ES-I3 (cell line): ENCODE results near the gene TOR4A.

Experiments used
- H3K36me3 ChIP-seq: 2 replicates; pipeline ENCODE4 v1.6.1; 2013; ENCODE audit warnings: mild to moderate bottlenecking, low read length, control low read depth, moderate library complexity; ENCODE audit not compliant: insufficient read depth
- H3K4me1 ChIP-seq: 2 replicates; pipeline ENCODE4 v1.6.1; 2013; ENCODE audit warnings: mild to moderate bottlenecking, control low read depth, low read length; ENCODE audit not compliant: insufficient read depth
- H3K9ac ChIP-seq: 2 replicates; pipeline ENCODE4 v1.6.1; 2013; ENCODE audit warnings: low read depth, mild to moderate bottlenecking, low read length, moderate library complexity
- H3K9me3 ChIP-seq: 2 replicates; pipeline ENCODE4 v1.6.1; 2013; ENCODE audit warnings: mild to moderate bottlenecking, low read length, moderate library complexity; ENCODE audit not compliant: control insufficient read depth, insufficient read depth

Gene TOR4A

GRCh38 chr9:137297966-137298365, 20.4 kb downstream of the TOR4A start:
- Histone ChIP-seq H3K9me3 (peaks cover 8% of the 10 kb centered on the region; the same call in 1 of the 2 replicates), H3K36me3 (no peaks in the 10 kb centered on the region), H3K9ac (no peak overlapping the region), H3K4me1 (peaks cover 22% of the 10 kb centered on the region)

- Histone ChIP-seq H3K4me1 (peaks cover 22% of the 10 kb centered on the region), H3K9ac (peak overlapping the region; percentile 76; the same call in 1 of the 2 replicates), H3K9me3 (peaks cover 8% of the 10 kb centered on the region; the same call in 1 of the 2 replicates), H3K36me3 (no peaks in the 10 kb centered on the region)
Measured at GRCh38 chr9:137298401-137299202, 21.1 kb downstream of the TOR4A start.

- Histone ChIP-seq H3K9ac (peak overlapping the region; percentile 76; the same call in 1 of the 2 replicates), H3K36me3 (no peaks in the 10 kb centered on the region), H3K9me3 (peaks cover 4% of the 10 kb centered on the region; the same call in 1 of the 2 replicates), H3K4me1 (peaks cover 22% of the 10 kb centered on the region)
Measured at GRCh38 chr9:137299203-137299565, 21.7 kb downstream of the TOR4A start.

GRCh38 chr9:137299938-137300337, 22.4 kb downstream of the TOR4A start:
- peak overlapping the region; percentile 76; the same call in 1 of the 2 replicates for H3K9ac ChIP-seq
- no peaks in the 10 kb centered on the region for H3K36me3 ChIP-seq

GRCh38 chr9:137300567-137301080, 23.1 kb downstream of the TOR4A start:
- Histone ChIP-seq H3K4me1 (peaks cover 26% of the 10 kb centered on the region), H3K36me3 (no peaks in the 10 kb centered on the region), H3K9me3 (no peaks in the 10 kb centered on the region), H3K9ac (peak overlapping the region; percentile 76)

More at GRCh38 chr9:137299938-137300337, 22.4 kb downstream of the TOR4A start:
- no peaks in the 10 kb centered on the region for H3K9me3 ChIP-seq
- H3K4me1 ChIP-seq, result peaks cover 22% of the 10 kb centered on the region

- Histone ChIP-seq H3K36me3 (no peaks in the 10 kb centered on the region), H3K9me3 (no peaks in the 10 kb centered on the region), H3K9ac (peak overlapping the region; percentile 76), H3K4me1 (peaks cover 31% of the 10 kb centered on the region)
Measured at GRCh38 chr9:137301081-137301947, 23.8 kb downstream of the TOR4A start.

GRCh38 chr9:137302118-137302448, 24.6 kb downstream of the TOR4A start, which contains the start of gene NRARP:
TSS of gene NRARP (minus strand) at chr9:137302271. CDS start at chr9:137301928, 343 bp downstream.
- no peaks in the 10 kb centered on the region for H3K36me3 ChIP-seq
- H3K9me3 ChIP-seq, result no peaks in the 10 kb centered on the region
- H3K4me1 ChIP-seq, result peaks cover 31% of the 10 kb centered on the region
- peak within 1 kb of the TSS; percentile 76 for H3K9ac ChIP-seq

GRCh38 chr9:137302449-137303150, 25.1 kb downstream of the TOR4A start:
- no peaks in the 10 kb centered on the region for H3K9me3 ChIP-seq
- peaks cover 28% of the 10 kb centered on the region for H3K4me1 ChIP-seq
- H3K9ac ChIP-seq, result peak overlapping the region; percentile 46
- no peaks in the 10 kb centered on the region for H3K36me3 ChIP-seq

- Histone ChIP-seq H3K9me3 (no peaks in the 10 kb centered on the region), H3K9ac (peak overlapping the region; percentile 46; the same call in 1 of the 2 replicates), H3K36me3 (no peaks in the 10 kb centered on the region), H3K4me1 (peaks cover 21% of the 10 kb centered on the region)
Measured at GRCh38 chr9:137303151-137303892, 25.8 kb downstream of the TOR4A start.

- H3K36me3 ChIP-seq, result no peaks in the 10 kb centered on the region
- H3K9ac ChIP-seq, result no peak overlapping the region
- H3K4me1 ChIP-seq, result peaks cover 15% of the 10 kb centered on the region
- no peaks in the 10 kb centered on the region for H3K9me3 ChIP-seq
Measured at GRCh38 chr9:137303893-137304382, 26.4 kb downstream of the TOR4A start.

- Histone ChIP-seq H3K9ac (no peak overlapping the region), H3K9me3 (no peaks in the 10 kb centered on the region), H3K36me3 (no peaks in the 10 kb centered on the region), H3K4me1 (peaks cover 13% of the 10 kb centered on the region)
Measured at GRCh38 chr9:137304383-137305059, 27.0 kb downstream of the TOR4A start.

- Histone ChIP-seq H3K9ac (no peak overlapping the region), H3K9me3 (no peaks in the 10 kb centered on the region), H3K4me1 (peaks cover 9% of the 10 kb centered on the region; the same call in 1 of the 2 replicates), H3K36me3 (no peaks in the 10 kb centered on the region)
Measured at GRCh38 chr9:137305060-137305797, 27.7 kb downstream of the TOR4A start.
